Raji (cell line): ENCODE results near the gene MRPL43.

Experiments used
- POLR2A ChIP-seq: IDR thresholded peaks from 2 replicates; pipeline ENCODE4 v1.6.1; 2011; ENCODE audit warnings: low read depth, low read length, control low read depth; ENCODE audit not compliant: insufficient read depth

The MRPL43 gene

GRCh38 chr10:100939763-100940344 lies 47.4 kb downstream of the MRPL43 start:
- TF ChIP-seq POLR2A: no peak
